ENCODE results near the gene EPO.
"Not testable (repeated sequence)": the region's sequence is repeated elsewhere in the genome, so short reads cannot be mapped to it uniquely, and the experiment has no call there.

The EPO gene

GRCh38 chr7:100735730-100736129 is 15.5 kb downstream of the EPO start:
- no peak for DNase-seq (ENCODE audit: low spot score in 2 of 2)
- Mint-ChIP-seq H3K36me3 (no peaks in the 10 kb centered on the region), H3K9me3 (no peaks in the 10 kb centered on the region), H3K4me3 (no peak overlapping the region), H3K4me1 (no peaks in the 10 kb centered on the region), H3K27ac (no peak overlapping the region)
- ATAC-seq = no peak

GRCh38 chr7:100736671-100737070 is 16.4 kb downstream of the EPO start:
- ATAC-seq = no peak
- no peak overlapping the region for H3K4me3 Mint-ChIP-seq
- H3K9me3 Mint-ChIP-seq = no peaks in the 10 kb centered on the region
- H3K36me3 Mint-ChIP-seq = no peaks in the 10 kb centered on the region
- DNase-seq (ENCODE audit: low spot score in 2 of 2) = no peak
- no peaks in the 10 kb centered on the region for H3K4me1 Mint-ChIP-seq
- H3K27ac Mint-ChIP-seq = no peak overlapping the region

- no peak for DNase-seq (ENCODE audit: low spot score in 2 of 2)
- H3K4me3 Mint-ChIP-seq = no peak overlapping the region
- H3K36me3 Mint-ChIP-seq = no peaks in the 10 kb centered on the region
- H3K27ac Mint-ChIP-seq = peak overlapping the region; percentile 49
- no peak for ATAC-seq
- no peaks in the 10 kb centered on the region for H3K9me3 Mint-ChIP-seq
- H3K4me1 Mint-ChIP-seq = peaks cover under 1% of the 10 kb centered on the region
Observed at GRCh38 chr7:100739934-100740333, 19.7 kb downstream of the EPO start.

GRCh38 chr7:100744605-100745004 is 24.3 kb downstream of the EPO start:
- Mint-ChIP-seq H3K4me3 (peak overlapping the region; percentile 68), H3K36me3 (no peaks in the 10 kb centered on the region), H3K27ac (no peak overlapping the region), H3K9me3 (no peaks in the 10 kb centered on the region), H3K4me1 (peaks cover 7% of the 10 kb centered on the region)
- no peak for ATAC-seq
- DNase-seq (ENCODE audit: low spot score in 2 of 2) = no peak

GRCh38 chr7:100745184-100745583 is 24.9 kb downstream of the EPO start:
- H3K9me3 Mint-ChIP-seq = no peaks in the 10 kb centered on the region
- H3K27ac Mint-ChIP-seq = peak overlapping the region; percentile 50
- ATAC-seq = peak; percentile 59
- no peaks in the 10 kb centered on the region for H3K36me3 Mint-ChIP-seq
- DNase-seq (ENCODE audit: low spot score in 2 of 2) = peak in 1 of 2 donors; percentile 58
- peak overlapping the region; percentile 68 for H3K4me3 Mint-ChIP-seq
- H3K4me1 Mint-ChIP-seq = peaks cover 7% of the 10 kb centered on the region

GRCh38 chr7:100752994-100753393 is 32.7 kb downstream of the EPO start:
- Mint-ChIP-seq H3K4me3 (no peak overlapping the region), H3K27ac (peak overlapping the region; percentile 95), H3K4me1 (no peaks in the 10 kb centered on the region), H3K36me3 (peaks cover 19% of the 10 kb centered on the region), H3K9me3 (no peaks in the 10 kb centered on the region)
- ATAC-seq (peak; percentile 51), DNase-seq (ENCODE audit: low spot score in 2 of 2) (no peak)

- Mint-ChIP-seq H3K9me3 (no peaks in the 10 kb centered on the region), H3K4me3 (no peak overlapping the region), H3K4me1 (no peaks in the 10 kb centered on the region), H3K36me3 (peaks cover 19% of the 10 kb centered on the region), H3K27ac (no peak overlapping the region)
- no peak for ATAC-seq
- no peak for DNase-seq (ENCODE audit: low spot score in 2 of 2)
Observed at GRCh38 chr7:100753750-100754149, 33.5 kb downstream of the EPO start.

GRCh38 chr7:100759357-100760171 is 39.3 kb downstream of the EPO start:
- H3K4me1 Mint-ChIP-seq = no peaks in the 10 kb centered on the region
- ATAC-seq (no peak), DNase-seq (ENCODE audit: low spot score in 2 of 2) (no peak)
- no peak overlapping the region for H3K4me3 Mint-ChIP-seq
- no peak overlapping the region for H3K27ac Mint-ChIP-seq
- no peaks in the 10 kb centered on the region for H3K9me3 Mint-ChIP-seq
- no peaks in the 10 kb centered on the region for H3K36me3 Mint-ChIP-seq

- DNase-seq (ENCODE audit: low spot score in 2 of 2); H3K9me3 Mint-ChIP-seq; ATAC-seq; H3K27ac Mint-ChIP-seq; H3K4me1 Mint-ChIP-seq; H3K4me3 Mint-ChIP-seq; H3K36me3 Mint-ChIP-seq: not testable (repeated sequence)
Observed at GRCh38 chr7:100762841-100763240, 42.6 kb downstream of the EPO start.

GRCh38 chr7:100763556-100764140 is 43.4 kb downstream of the EPO start:
- Mint-ChIP-seq H3K9me3 (no peaks in the 10 kb centered on the region), H3K27ac (no peak overlapping the region), H3K4me3 (no peak overlapping the region), H3K36me3 (no peaks in the 10 kb centered on the region), H3K4me1 (no peaks in the 10 kb centered on the region)
- ATAC-seq (no peak), DNase-seq (ENCODE audit: low spot score in 2 of 2) (no peak)

GRCh38 chr7:100764841-100765240 is 44.6 kb downstream of the EPO start:
- H3K27ac Mint-ChIP-seq = no peak overlapping the region
- DNase-seq (ENCODE audit: low spot score in 2 of 2) (no peak), ATAC-seq (no peak)
- H3K9me3 Mint-ChIP-seq = no peaks in the 10 kb centered on the region
- H3K4me3 Mint-ChIP-seq = no peak overlapping the region
- H3K36me3 Mint-ChIP-seq = no peaks in the 10 kb centered on the region
- H3K4me1 Mint-ChIP-seq = no peaks in the 10 kb centered on the region

GRCh38 chr7:100765250-100765649 is 45.0 kb downstream of the EPO start:
- Mint-ChIP-seq H3K9me3 (no peaks in the 10 kb centered on the region), H3K4me3 (no peak overlapping the region), H3K4me1 (no peaks in the 10 kb centered on the region), H3K27ac (no peak overlapping the region), H3K36me3 (no peaks in the 10 kb centered on the region)
- ATAC-seq (no peak), DNase-seq (ENCODE audit: low spot score in 2 of 2) (no peak)

- no peaks in the 10 kb centered on the region for H3K4me1 Mint-ChIP-seq
- no peaks in the 10 kb centered on the region for H3K9me3 Mint-ChIP-seq
- H3K27ac Mint-ChIP-seq = no peak overlapping the region
- ATAC-seq (no peak), DNase-seq (ENCODE audit: low spot score in 2 of 2) (no peak)
- no peak overlapping the region for H3K4me3 Mint-ChIP-seq
- H3K36me3 Mint-ChIP-seq = no peaks in the 10 kb centered on the region
Observed at GRCh38 chr7:100768784-100769183, 48.5 kb downstream of the EPO start.

Measured in stimulated activated effector memory CD8-positive, alpha-beta T cell treated with anti-CD3 and anti-CD28 coated beads, Interleukin-12 subunit alpha, Interleukin-12 subunit beta, amount 100 ng/mL, for 72 hours (primary cell).